ENCODE data around the gene SEC14L6.

SEC14L6 gene

DNA sequence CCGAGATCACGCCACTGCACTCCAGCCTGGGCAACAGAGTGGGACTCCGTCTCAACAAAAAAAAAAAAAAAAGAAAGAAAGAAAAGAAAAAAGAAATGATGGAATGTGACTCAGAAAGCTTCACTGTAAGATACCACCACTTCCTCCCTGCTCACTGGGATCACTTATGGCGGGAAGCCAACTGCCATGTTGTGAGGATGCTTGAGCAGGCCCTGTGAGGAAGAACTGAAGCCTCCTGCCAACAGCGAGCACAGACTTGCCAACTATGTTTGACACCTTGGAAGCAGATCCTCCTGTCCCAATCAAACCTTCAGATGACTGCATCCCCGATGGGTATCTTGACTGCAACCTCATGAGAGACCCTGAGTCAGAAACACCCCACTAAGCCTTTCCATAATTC lies 8.3 kb downstream of the SEC14L6 start:
- Histone ChIP-seq H3K9ac (no peak overlapping the region), H3K27ac (no peak overlapping the region), H3K4me1 (peaks cover 5% of the 10 kb centered on the region), H3K27me3 (ENCODE audit: control insufficient read depth, insufficient read depth, low read length) (no peaks in the 10 kb centered on the region), H3K9me3 (ENCODE audit: control insufficient read depth, low read length) (no peaks in the 10 kb centered on the region), H3K36me3 (ENCODE audit: control insufficient read depth, insufficient read depth, low read length) (no peaks in the 10 kb centered on the region), H3K4me3 (ENCODE audit: low read depth, low read length) (no peak overlapping the region), H3K79me2 (no peaks in the 10 kb centered on the region), H3K4me2 (ENCODE audit: low read length) (no peak overlapping the region), H2AFZ (no peak overlapping the region)
- TF ChIP-seq CTCF (IDR thresholded peaks at IDR 0.05): no peak

DNA sequence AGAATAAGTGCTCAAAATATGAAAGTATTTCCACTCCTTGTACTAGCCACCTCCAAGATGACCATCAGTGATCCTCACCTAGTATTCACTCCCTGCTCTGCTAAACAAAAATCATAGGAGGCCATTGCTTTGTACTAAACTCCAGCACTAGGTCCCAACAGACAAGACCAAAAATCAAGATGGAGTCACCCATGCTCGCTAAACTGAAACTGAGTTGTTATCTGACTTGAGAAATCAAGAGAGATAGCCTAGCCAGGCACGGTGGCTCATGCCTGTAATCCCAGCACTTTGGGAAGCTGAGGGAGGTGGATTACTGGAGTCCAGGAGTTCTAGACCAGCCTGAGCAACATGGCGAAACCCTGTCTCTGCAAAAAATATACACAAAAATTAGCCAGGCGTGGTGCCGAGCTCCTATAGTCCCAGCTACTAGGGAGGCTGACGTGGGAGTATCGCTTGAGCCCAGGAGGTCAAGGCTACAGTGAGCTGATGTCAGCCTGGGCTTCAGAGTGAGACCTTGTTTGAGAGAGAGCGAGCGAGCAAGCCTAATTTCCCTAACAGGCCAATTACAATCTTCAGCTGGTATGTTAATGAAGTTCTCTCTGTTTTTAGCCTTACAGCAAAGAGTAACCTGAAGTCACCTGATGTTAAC lies 9.3 kb downstream of the SEC14L6 start:
- H3K4me3 ChIP-seq (ENCODE audit: low read depth, low read length): no peak overlapping the region

DNA sequence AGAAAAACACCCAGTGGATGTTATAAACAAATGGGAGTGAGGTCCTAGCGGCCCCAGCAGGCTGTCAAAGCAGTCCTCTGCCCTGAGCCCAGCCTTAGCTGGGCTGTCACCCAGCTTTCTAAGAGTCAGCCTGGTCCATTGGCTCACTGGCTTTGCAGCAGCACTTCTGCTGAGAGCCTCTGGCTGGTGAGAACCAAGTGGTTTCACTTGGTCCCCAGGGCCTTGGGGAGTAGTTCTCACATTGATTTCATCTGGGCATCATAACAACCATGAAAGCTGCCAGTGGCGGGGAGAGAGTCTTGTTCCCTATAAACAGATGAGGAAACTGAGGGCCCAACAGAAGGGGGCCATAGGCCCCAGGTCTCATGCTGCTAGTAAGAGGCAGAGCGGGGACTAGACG lies 11.4 kb downstream of the SEC14L6 start:
- Histone ChIP-seq H2AFZ (no peak overlapping the region), H3K9ac (no peak overlapping the region), H3K27ac (no peak overlapping the region), H3K9me3 (ENCODE audit: control insufficient read depth, low read length) (no peaks in the 10 kb centered on the region), H3K4me1 (no peaks in the 10 kb centered on the region), H3K4me2 (ENCODE audit: low read length) (no peak overlapping the region), H3K4me3 (ENCODE audit: low read depth, low read length) (no peak overlapping the region), H3K79me2 (no peaks in the 10 kb centered on the region), H3K27me3 (ENCODE audit: control insufficient read depth, insufficient read depth, low read length) (no peaks in the 10 kb centered on the region), H3K36me3 (ENCODE audit: control insufficient read depth, insufficient read depth, low read length) (no peaks in the 10 kb centered on the region)
- TF ChIP-seq CTCF (IDR thresholded peaks at IDR 0.05): no peak

More for the DNA sequence above, 9.3 kb downstream of the SEC14L6 start:
- no peak overlapping the region for H3K4me2 ChIP-seq (ENCODE audit: low read length)
- no peaks in the 10 kb centered on the region for H3K36me3 ChIP-seq (ENCODE audit: control insufficient read depth, insufficient read depth, low read length)
- TF ChIP-seq CTCF (IDR thresholded peaks at IDR 0.05): no peak
- no peaks in the 10 kb centered on the region for H3K9me3 ChIP-seq (ENCODE audit: control insufficient read depth, low read length)
- H2AFZ ChIP-seq: no peak overlapping the region
- no peak overlapping the region for H3K9ac ChIP-seq
- no peaks in the 10 kb centered on the region for H3K4me1 ChIP-seq
- no peaks in the 10 kb centered on the region for H3K27me3 ChIP-seq (ENCODE audit: control insufficient read depth, insufficient read depth, low read length)
- no peaks in the 10 kb centered on the region for H3K79me2 ChIP-seq
- H3K27ac ChIP-seq: no peak overlapping the region

GRCh38 chr22:30531651-30532608 lies 14.6 kb downstream of the SEC14L6 start:
- no peak overlapping the region for H3K4me3 ChIP-seq (ENCODE audit: low read depth, low read length)
- H3K27ac ChIP-seq: no peak overlapping the region
- no peaks in the 10 kb centered on the region for H3K4me1 ChIP-seq
- H2AFZ ChIP-seq: no peak overlapping the region
- TF ChIP-seq CTCF (IDR thresholded peaks at IDR 0.05): no peak
- no peak overlapping the region for H3K4me2 ChIP-seq (ENCODE audit: low read length)
- no peak overlapping the region for H3K9ac ChIP-seq
- H3K36me3 ChIP-seq (ENCODE audit: control insufficient read depth, insufficient read depth, low read length): no peaks in the 10 kb centered on the region
- H3K27me3 ChIP-seq (ENCODE audit: control insufficient read depth, insufficient read depth, low read length): no peaks in the 10 kb centered on the region
- no peaks in the 10 kb centered on the region for H3K9me3 ChIP-seq (ENCODE audit: control insufficient read depth, low read length)
- H3K79me2 ChIP-seq: no peaks in the 10 kb centered on the region

Measured in parathyroid adenoma (tissue), 2 donors.